HUDEP-2 (cell line): ENCODE results near the gene DTL.

ENCODE experiments used
- DNase-seq, 76 experiments: peaks; one replicate each; lab custom pipeline; 2025; ENCODE audit not compliant: unreplicated experiment in 76 of 76; lab: John Stamatoyannopoulos, UW

DTL gene

GRCh38 chr1:212082765-212083406 lies 47.3 kb downstream of the DTL start:
- no peak for DNase-seq

DNA sequence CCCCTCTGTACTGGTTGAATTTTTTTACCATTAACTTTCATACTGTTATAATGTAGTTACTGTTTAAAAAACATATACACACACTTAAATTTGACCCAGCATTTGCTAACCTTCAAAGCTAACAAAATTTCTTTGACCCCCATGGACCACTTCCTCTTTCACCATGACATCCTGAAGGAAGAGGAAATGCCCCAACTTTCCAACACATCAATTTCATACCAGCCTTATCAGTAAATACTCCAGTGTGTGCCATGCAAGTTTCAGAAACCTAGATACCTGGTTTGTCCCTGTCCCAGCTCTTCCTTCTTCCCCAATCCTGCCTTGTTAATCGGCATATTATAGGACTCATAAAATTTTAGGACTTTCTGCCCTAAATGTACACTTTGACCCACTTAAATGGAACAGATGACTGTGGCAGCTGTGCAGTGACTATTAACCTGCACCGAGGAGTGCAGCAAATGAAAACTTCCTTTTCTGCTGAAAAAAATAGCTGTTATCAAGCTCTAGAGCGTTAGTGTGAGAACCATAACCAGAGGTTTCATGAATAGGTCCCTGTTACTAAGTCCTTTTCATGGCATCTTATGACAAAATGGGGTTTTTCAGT lies 54.1 kb downstream of the DTL start:
- no peak for DNase-seq

DNA sequence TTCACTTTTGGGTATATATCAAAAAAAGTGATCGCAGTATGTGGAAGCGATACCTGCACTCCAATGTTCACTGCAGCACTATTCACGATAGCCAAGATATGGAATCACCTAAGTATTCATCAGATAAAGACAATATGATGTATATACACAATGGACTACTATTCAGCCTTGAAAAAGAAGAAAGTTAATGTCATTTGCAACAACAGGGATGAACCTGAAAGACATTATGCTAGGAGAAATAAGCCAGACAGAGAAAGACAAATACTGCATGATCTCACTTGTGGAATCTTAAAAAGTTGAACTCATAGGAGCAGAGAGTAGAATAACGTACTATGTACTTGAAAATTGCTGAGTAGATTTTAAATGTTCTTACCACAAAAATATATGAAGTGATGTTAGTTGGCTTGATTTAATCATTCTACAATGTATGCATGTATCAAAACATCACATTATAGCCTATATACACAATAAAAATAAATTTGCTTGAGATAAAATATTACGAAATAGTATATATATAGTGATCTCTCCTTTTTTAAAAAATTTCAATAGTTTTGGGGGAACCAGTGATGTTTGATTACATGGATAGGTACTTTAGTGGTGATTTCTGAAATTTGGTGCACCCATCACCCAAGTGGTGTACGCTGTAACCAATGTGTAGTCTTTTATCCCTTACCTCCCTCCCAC lies 56.0 kb downstream of the DTL start:
- no peak for DNase-seq

GRCh38 chr1:212097360-212097759 lies 61.8 kb downstream of the DTL start:
- no peak for DNase-seq

DNA sequence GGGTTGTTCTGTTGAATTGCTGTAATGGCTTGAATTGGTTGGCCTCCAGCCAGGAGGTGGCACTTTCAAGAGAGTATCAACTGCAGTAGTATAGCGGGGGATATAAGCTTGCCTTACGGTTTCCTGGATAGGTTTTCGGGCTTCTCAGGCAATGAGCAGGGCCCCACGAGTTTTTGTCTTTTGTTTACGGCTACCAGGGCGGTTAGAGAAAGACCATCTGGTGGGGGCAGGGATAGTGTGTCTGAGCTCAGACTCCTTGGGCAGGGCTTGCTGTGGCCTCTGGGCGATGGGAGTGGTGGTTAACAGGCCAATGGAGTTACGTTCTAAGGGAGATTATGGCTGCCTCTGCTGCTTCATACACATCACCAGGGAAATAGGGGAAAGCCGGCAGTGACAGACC lies 62.8 kb downstream of the DTL start:
- DNase-seq: no peak

- DNase-seq: no peak
These were observed 63.2 kb downstream of the DTL start for GRCh38 chr1:212098771-212099170.

GRCh38 chr1:212101251-212101650 lies 65.7 kb downstream of the DTL start:
- no peak for DNase-seq

GRCh38 chr1:212101735-212102134 lies 66.2 kb downstream of the DTL start:
- DNase-seq: no peak

DNA sequence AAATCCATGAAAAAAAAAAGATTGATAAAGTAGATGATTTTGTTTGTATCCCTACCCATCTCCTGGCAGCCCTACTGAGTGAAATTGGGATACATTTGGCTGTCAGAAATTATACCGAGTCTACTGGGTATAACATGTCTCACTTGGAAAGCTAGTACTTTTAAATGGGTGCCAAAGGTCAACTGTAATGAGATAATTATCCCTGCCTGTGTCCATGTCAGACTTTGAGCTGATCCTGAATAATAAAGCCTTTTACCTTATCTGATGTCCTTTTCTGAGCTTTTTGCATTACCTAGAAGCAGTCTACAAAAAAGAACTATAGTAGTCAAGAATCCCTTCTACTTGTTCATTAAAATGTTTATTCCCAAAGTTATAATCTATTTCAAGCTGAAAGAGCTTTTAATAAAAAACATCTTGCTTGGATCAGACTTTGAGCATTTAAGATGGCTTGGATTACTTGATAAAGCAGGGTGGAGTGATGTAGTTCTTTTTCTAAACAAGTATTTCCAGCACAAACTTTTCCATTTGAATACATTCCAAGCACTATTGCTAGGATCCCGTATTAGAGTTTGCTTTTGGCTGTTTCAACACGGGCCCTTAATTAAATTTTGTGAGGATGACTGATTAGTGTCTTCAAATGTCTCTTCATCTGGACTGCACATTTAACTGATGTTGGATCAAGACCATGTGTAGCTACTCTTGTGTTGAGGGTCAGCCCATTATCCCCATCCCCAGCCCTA lies 69.2 kb downstream of the DTL start:
- no peak for DNase-seq

DNA sequence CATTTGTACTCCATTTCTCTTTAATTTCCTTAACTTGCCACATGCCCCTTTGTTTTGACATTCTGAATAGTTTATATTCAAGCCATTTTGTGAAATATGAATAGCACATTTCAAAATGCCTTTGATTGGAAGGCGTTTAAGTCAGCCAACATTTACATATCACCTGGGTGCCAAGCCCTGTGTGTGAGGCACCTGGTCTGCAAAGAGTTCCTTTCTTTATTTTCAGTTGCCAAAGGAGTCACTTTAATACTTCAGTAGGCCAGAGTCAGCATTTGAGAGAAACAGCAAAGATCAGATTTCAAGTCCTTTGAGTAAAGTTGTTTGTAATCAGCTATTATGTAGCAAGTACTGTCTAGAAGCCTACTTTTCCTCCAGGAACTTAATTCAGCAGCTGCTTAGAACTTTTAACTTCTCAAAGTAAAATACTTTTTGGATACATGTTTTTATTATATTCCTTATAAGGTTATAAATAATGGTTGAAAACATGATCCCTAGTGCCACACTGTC lies 70.8 kb downstream of the DTL start:
- no peak for DNase-seq

DNA sequence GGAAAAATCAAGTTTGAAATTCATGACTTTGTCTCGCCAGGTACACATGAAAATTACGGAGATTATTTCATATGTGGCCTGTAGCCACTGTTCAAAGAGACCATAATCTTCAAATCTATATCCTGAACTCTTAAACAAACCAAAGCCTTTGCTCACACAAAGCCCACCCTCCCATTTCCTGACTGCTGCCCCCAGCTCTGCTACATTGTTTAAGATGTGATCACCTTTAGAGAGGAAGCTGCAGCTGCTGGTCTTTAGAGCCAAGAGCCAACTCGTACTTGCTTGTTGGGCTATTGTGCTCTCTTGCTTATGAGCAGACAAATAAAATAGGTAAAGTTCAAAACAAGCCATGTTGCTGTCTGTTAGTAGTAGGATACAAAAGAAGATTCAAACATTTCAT lies 71.9 kb downstream of the DTL start:
- no peak for DNase-seq

- no peak for DNase-seq
These were observed 72.6 kb downstream of the DTL start for GRCh38 chr1:212108187-212108586.

DNA sequence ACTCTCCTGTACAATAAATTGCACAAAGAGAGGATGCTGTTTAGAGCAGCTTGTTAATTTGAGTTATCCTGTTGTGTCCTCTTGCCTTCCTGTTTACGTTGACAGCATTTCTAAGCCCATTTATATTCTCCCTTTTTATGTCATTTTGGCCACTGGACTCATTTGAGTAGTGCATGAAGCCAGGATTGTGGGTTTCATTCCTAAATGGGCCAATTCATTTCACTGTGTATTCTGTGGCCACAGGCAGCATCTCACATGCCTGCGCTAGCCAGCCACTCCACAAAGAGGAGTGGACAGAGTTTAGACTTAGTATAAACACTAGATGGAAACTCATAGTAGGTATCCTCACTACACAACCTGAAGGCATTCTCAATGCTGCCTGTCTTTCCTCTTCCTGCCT lies 73.4 kb downstream of the DTL start:
- no peak for DNase-seq

- no peak for DNase-seq
These were observed 74.2 kb downstream of the DTL start for GRCh38 chr1:212109728-212110127.

GRCh38 chr1:212110617-212111016 lies 75.1 kb downstream of the DTL start:
- DNase-seq: no peak

DNA sequence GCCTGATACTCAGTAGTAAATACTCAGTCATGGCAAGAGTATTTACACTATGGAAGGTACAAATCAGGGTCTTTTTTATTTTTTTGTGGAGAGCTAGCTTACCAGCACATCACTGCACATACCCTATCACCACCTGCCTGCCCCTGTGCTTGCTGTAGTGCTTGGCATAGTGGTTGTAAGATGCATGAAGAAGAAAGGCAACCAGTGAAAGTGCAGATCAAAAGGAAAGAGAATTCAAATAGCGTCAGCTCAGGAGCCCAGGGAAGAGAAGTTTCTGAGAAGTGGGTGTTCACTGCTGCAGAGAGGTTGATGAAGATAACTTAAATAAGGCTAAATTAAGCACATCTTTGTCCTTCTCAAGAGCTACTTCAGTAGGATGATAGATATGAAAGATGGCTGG lies 76.0 kb downstream of the DTL start:
- DNase-seq: no peak

DNA sequence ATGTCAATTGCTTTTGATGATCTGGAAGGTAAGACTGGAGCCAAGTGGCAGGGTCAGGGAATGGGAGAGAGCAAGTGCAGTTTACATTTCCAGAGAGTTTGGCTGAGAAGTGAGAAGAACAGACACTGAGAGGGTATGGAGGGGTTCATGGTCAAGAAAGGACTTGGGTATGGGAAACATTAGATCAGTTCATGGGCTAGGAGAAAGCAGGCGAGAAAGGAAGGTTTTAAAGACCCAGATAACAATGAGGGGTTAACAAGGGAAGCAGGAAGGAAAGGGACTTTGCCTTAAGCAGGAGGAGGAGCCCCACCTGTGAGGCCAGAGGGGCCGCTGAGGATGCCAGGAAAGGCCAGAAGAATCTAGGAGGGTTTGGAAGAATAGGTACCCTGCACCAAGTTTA lies 78.2 kb downstream of the DTL start:
- no peak for DNase-seq

DNA sequence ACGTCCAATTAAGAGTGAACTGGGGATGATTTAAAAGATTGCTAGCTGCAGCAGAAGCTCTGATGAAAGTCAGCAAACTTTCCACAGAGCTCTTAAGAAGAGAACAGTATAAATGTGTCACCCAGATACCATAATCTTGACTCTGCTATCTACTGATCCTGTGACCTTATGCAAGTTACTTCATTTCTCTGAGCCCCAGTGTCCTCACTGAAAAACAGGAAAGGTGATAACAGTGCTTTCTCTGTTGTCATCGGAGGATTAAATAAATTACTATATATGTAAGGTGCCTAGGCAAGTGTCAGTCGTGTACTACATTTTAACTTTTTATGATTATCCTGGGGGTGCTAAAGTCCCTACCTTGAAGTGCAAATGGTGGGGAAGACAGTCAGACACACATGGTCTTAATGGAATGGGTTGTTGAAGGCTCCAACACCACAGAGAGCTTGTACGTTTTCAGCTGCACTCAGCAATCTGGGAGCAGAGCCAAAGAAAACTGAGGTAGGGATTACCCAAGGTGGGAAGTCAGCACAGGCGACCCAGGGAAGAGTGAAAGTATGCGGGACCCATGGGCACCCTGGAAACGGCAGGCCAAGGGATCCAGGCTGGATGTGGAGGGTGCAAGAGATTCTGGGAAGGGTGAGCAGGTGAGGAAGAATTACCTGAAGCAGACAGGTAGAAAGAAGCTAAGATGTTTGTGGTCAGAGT lies 82.8 kb downstream of the DTL start:
- peak in 2 of 76 experiments; percentile 9 to 14 for DNase-seq

DNA sequence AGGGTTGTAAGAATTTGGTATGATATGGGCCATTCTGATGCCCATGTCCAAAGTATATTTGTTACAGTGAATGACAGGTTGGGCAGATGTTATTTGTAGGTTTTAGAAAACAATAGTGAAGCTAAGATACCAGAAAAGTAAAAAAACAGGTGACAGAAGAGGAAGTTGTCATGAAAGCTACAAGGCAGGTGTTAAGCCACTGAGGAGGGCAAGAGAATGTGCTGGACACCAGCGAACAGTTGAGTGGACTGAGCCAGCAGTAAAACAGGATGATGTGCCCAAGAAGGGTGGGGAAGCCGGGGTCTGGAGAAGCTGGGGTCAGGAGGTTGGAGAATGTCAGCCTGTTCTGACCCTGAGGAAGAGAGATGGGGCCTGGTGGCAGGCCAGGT lies 83.3 kb downstream of the DTL start:
- DNase-seq: no peak

DNA sequence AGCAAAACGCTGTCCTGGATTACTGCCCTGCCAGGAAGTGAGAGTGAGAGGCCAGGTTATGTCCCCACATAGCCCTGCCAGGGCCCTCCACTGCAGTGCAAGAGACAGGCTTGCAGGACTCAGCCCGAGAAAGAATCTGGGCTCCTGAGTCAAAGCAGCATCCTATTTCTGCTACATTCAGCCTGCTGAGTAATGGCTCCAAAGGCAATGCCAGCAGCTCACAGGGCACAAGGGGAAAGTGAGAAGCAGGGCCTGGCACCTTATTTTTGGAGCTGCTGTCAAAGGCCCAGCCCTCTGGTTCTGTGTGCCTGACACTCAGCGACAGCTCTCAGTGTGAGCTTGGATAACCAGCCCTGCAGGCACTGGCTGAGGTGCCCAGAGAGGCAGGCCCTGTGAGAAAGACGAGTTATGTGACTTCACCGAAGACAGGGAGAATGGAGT lies 83.9 kb downstream of the DTL start:
- DNase-seq: no peak

DNA sequence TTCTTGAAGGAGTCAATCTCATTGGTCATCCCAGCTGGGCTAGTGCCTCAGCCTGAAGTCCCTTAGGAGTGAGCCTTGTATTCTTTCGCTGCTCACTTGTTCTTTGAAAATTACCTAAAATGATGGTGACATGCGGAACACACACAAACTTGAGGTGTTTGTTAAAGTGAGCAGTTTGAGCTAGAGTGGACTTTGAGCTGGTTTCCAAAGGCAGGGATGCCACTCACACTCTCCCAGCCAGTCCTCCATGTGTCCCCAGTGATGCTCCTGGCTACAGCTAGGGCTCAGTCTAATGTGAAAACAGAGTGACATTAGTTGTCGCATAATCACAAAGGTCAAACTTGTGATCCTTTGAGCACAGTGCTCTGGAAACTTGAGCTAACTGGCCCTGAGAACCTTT lies 84.3 kb downstream of the DTL start:
- DNase-seq: no peak
